Renal cortex interstitium (tissue), 11 donors: Measurements from ENCODE around the gene NPAS3. TPM values are rescaled to one million over a fixed set of nuclear protein-coding genes. Genes with fewer than 3 reads are reported as not detected.
A peak's percentile ranks its signal among the peaks of the same experiment; 100 is the strongest.

ENCODE experiments used
- DNase-seq, 11 donors: peaks; one replicate each; pipeline ENCODE4 v3.0.0-alpha.2; 2013; ENCODE audit warnings: low read depth in 9 of 11, low spot score in 4 of 11; ENCODE audit errors: extremely low read depth in 1 of 11
- polyA plus RNA-seq, 3 donors: library from polyadenylated mRNA; unstranded; fragments of 120-200 nt; gene quantifications; one replicate each; pipeline ENCODE4 v1.2.1, GENCODE V29; 2013; ENCODE audit not compliant: insufficient read length in 3 of 3

The NPAS3 gene
- polyA plus RNA-seq, 3 donors: 6.3 to 8.9 (median 8.7) TPM

DNA sequence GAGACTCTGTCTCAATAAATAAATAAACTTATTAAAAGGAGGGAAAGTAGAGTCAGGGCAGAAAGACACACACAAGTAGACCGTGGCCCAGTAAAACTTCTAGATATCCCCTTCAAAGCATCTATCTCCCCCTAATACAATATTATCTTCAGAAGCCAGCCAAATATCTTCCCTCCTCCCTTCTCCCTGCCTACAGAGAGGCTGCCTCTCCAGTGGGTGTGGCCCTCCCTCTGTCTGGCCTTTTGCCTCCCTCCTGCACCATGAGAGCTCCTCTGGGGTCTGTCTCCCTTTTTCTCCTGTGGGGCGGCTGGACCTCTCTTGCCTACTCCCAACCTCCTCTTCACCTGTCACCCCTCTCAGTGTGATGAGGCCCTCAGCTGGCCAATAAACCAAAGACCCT lies 873.0 kb downstream of the NPAS3 start:
- DNase-seq: no peak

DNA sequence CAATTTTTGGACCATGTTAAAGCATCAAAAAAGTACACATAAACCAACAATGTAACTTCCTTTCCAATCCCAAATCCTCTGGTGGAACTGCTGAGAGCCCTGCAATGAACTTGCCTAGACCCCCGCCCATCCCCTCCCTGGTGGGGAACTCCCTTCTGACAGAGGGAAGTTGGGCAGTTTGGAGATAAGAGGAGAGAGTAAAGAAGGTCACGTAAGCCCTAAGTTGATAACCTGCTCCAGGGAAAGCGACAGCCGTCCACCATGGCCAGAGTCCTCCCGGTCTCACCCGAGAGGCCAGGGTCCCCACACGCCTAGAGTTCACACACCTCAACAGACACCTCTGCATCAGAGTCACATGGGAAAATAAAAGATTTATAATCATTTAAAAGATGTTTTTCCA lies 873.5 kb downstream of the NPAS3 start:
- DNase-seq: no peak

- DNase-seq: no peak
These were observed 873.9 kb downstream of the NPAS3 start for GRCh38 chr14:33812601-33813000.

- DNase-seq: no peak
These were observed 875.3 kb downstream of the NPAS3 start for GRCh38 chr14:33814010-33814409.

DNA sequence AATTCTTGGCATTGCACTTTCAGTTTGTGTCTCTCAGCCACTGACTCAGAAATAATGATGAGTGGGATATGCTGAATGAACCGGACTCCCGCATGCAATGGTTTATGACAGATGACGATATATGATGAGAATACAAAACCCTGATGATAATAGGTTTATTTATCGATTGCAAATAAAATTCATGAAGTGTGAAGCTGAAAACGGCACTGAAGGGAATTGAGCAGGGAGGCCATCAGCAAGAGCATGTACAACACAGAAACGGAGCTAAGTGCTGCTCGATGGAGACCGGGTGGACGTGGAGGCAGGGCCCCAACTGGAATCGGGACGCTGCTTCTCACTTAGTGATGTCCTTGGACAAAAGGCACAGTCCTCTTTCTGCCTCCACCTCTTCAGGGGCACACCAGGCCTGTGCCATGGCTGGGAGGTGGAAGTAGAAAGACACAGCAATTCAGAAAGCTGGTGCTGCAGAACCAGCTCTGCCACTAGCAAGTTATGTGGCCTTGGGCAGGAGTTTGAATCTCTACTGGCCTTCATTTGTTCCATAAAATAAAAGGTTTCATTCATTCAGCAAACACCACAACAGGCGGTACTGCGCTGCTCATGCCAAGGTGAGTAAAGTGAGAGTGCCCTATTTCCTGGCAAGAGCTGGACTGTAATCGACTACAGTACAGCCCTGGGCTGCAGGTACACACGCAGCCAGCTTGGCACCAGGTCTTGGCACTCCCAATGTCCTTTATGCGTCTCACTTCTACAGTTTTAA lies 895.2 kb downstream of the NPAS3 start:
- no peak for DNase-seq

- DNase-seq: no peak
These were observed 896.0 kb downstream of the NPAS3 start for GRCh38 chr14:33834466-33835260.

- DNase-seq: no peak
These were observed 896.6 kb downstream of the NPAS3 start for GRCh38 chr14:33835261-33835655.

DNA sequence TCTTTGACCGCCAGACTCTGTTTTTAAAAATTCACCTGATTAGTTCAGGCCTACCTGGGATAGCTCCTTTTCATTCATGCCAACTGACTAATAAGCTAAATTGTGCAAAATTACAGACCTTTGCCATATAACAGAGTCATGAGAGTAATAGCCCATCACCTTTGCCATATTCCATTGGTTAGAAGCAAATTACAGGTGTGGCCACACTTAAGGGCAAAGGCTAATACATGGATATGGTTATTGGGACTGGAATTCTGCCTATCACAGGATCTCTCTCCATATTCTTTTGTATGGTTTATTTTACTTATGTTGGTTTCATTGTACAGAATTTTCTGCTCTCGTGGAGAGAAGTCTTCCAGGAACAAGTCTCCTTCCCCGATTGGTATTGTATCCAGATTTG lies 897.0 kb downstream of the NPAS3 start:
- DNase-seq: no peak

DNA sequence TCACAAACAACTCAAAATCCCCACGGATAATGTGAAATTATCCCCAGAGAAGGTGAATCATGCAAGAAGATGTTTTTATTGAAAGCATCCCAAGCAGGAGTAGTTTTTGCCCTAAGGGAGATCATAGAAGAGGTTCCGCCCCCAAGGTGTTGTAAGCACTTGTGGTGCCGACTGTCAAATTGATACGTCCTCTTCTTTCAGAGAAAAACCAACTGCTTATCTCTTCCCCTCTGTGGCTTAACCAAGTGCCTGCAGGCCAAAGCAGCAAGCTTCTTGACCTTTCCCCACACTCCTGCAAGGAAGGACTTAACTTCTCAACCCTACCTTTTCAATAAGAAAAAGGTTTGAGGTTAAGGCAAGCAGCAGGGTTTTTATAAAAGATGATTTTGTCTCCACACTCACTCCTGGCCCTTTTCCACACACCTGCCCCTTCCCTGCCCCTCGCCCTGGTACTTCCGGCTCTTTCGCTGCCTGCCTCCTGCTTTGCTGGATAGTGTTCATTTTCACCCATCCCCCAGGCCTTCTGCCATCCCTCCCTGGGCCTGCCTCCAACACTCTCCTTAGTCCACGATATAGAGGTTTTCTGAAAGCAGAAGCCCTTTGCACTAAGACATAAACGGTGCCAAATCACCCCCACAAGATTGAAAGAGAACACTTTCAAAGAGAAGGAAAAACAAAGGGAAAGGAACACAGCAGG lies 897.7 kb downstream of the NPAS3 start:
- no peak for DNase-seq

DNA sequence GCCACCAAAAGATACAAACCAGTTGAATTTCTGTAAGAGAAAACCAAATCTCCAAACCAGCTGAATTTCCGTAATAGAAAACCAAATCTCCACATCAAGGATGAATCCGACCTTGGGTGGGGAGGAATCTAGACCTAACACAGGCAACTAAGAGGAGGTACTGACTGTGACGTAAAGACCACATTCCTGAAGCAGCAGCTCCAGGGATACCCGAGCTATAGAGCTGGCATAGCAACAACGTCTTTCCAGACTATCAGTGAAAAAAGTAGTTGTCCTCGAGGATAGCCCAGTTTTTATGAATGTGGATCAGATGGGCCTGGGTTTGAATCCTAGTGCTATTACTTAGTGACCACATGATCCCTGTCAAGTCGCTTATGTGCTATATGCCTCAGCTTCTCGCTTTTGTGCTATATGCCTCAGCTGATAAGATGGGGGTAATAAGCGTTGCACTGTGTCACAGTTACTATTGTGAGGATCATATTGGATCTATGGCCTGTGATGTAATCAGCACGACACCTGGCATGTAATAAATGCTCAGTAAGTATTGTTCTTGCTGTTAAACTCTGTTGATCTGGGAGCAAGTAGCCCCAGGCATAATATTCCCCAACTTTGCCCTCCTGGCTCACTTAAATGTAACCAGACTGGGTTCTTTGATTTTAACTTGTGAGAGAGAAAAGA lies 898.4 kb downstream of the NPAS3 start:
- DNase-seq: no peak

- DNase-seq: no peak
These were observed 899.4 kb downstream of the NPAS3 start for GRCh38 chr14:33837943-33838683.

DNA sequence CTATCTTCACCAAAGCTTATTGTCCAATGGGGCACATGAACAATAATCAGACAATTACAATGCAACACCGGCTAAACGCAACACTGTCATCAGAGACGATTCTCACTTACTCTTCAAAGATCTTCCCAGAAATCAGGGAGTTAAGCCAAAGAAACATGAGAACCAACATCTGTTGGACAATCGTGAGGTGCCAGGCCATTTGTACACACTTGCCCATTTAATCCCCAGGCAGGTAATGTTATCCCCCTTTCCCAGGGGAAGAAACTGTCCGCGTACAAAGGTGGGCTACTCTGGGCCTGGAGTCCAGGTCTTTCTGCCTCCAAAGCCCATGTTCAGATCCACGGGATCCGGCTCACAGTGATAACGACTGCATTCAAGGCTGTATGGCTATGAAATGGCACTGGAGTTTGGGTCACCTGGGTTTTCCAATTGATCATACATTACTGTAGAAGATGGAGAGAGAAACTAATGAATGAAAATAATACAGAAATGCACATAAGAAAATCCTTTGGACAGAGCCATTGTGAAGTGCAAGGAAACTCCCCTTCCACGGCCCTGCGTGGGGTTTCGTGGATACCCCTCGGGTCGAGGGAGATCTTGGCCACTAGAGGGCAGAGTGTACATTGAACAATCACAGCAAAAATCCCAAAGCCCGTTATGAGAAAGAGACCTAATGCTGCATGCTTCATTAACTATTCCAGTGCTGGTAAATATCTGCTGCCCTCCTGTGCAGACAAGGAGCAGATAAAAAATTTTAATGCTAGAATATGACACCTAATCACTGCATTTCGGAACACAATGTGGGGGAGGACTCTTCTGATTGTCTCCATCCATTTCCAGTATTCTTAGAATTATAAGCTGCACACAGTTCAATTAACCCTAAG lies 900.8 kb downstream of the NPAS3 start:
- peak in 9 of 11 donors; percentile 18 to 49 (median 34) for DNase-seq

GRCh38 chr14:33840797-33841196 lies 902.1 kb downstream of the NPAS3 start:
- DNase-seq: no peak

- no peak for DNase-seq
These were observed 903.6 kb downstream of the NPAS3 start for GRCh38 chr14:33842299-33842698.

DNA sequence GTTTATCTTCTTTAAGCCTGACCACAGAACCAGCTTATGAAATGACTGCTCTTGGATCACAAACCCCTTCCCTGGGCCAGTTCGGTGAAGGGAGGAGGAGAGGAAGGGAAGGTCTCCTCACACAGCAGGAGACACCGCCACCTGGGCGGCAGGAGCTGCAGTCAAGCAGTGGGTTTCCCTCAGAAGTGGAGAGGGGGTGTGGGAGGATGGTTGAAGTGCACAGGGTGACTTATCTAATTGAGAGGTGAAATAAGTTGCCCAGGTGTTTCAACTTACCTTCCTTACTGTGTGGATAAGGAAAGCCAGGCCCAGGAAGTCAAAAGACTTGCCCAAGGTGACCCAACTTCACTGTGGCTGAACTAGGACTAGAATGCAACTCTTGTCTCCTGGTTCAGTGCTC lies 905.4 kb downstream of the NPAS3 start:
- DNase-seq: no peak

DNA sequence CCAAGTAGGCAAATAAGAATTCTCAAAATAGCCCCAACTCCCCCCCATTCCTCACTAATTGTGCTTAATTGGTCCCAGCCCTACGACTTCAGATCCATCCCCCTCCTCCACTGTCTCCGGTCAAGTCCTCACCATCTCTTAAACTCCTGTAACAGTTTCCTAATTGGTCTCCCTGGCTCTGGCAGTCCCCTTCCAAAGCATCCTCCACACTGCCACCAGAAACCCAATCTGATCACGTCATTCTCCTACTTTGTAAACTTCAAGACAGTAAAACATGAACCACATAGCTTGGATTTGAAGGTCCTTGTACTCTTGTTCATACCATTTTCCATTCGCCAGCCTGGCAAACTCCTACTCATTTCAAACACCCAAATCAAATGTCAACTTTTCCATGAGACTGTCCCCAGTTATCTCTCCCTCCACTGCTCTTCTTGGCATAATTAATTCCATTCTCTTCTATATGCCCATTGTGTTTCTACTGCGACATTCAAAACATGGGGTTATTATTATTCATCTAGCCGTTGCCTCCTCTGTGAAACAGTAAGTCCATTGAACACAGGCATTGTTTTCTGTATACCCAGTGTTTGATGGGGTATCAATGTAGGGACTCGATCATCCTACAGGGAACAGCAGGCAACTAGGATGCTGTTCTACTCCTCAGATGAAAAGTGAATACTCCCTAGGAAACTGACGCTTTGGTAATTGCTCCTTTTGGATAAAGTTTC lies 907.6 kb downstream of the NPAS3 start:
- DNase-seq: no peak

- DNase-seq: no peak
These were observed 908.4 kb downstream of the NPAS3 start for GRCh38 chr14:33847066-33847465.
